Gastroesophageal sphincter (tissue), 4 donors: ENCODE results near the gene ABHD4. TPM values are rescaled to one million over a fixed set of nuclear protein-coding genes. Genes with fewer than 3 reads are reported as not detected.
A peak's percentile ranks its signal among the peaks of the same experiment; 100 is the strongest.

Source experiments
- ATAC-seq: fragments of 150-250 bp; one replicate; pipeline ENCODE4 v1.9.1; 2016; ENCODE audit warnings: mild to moderate bottlenecking, moderate library complexity
- H3K27ac ChIP-seq, 4 donors: fragments of 200-600 bp; sonication (generic) in 3 of 4; 1 replicate in 3 of 4; 2 replicates in 1 of 4; pipeline ENCODE4 v1.5.1; 2016 to 2019
- H3K27me3 ChIP-seq: fragments of 200-600 bp; sonication (generic); one replicate; pipeline ENCODE4 v1.5.1; 2019
- H3K36me3 ChIP-seq, 2 donors: fragments of 200-600 bp; sonication (generic); one replicate each; pipeline ENCODE4 v1.5.1; 2019; ENCODE audit warnings: control low read depth in 1 of 2
- H3K4me1 ChIP-seq, 3 donors: fragments of 200-600 bp; sonication (generic); 1 replicate in 2 of 3; 2 replicates in 1 of 3; pipeline ENCODE4 v1.5.1; 2016 to 2019; ENCODE audit warnings: control low read depth in 2 of 3
- H3K4me3 ChIP-seq, 2 donors: fragments of 200-600 bp; sonication (generic); one replicate each; pipeline ENCODE4 v1.5.1; 2019; ENCODE audit warnings: mild to moderate bottlenecking in 1 of 2, moderate library complexity in 1 of 2
- H3K9me3 ChIP-seq, 3 donors: fragments of 200-600 bp; sonication (generic); one replicate each; pipeline ENCODE4 v1.5.1; 2017 to 2019; ENCODE audit warnings: control low read depth in 2 of 3
- EP300 ChIP-seq: sonication (generic); formaldehyde crosslinking; IDR thresholded peaks from one replicate; pipeline ENCODE4 v1.6.1; 2017; ENCODE audit warnings: antibody characterized with exemption, mild to moderate bottlenecking
- POLR2A ChIP-seq, 2 donors: fragments of 450-650 bp; IDR thresholded peaks; one replicate each; pipeline ENCODE4 v1.6.1; 2017; ENCODE audit warnings: antibody characterized with exemption in 2 of 2, mild to moderate bottlenecking in 2 of 2, moderate library complexity in 1 of 2
- POLR2AphosphoS5 ChIP-seq: sonication (generic); formaldehyde crosslinking; IDR thresholded peaks from one replicate; pipeline ENCODE4 v1.6.1; 2017; ENCODE audit warnings: antibody characterized with exemption
- WGBS, 2 donors: methylation state at CpG; one replicate each; pipeline ENCODE4 v1.1.5; 2018; ENCODE audit warnings: low coverage in 1 of 2; 5-methylcytosine and 5-hydroxymethylcytosine counted together
- total RNA-seq, 4 donors: library from RNA; depleted of rRNA; stranded (reverse); fragments of >200 nt; gene quantifications; one replicate each; pipeline ENCODE4 v1.1.0, GENCODE V29; 2016
- TF ChIP-seq, protein P1 (sequence below), 4 experiments: fragments of 200-600 bp in 2 of 4; fragments of 450-650 bp in 2 of 4; sonication (generic) in 1 of 4; IDR thresholded peaks; one replicate each; pipeline ENCODE4 v1.5.1; 2017 to 2019; ENCODE audit warnings: antibody characterized with exemption in 4 of 4, mild to moderate bottlenecking in 2 of 4, moderate library complexity in 2 of 4

ABHD4 gene
- total RNA-seq, 4 donors from 2014 or later, result 23.8 to 42.0 (median 31.0) TPM

GRCh38 chr14:22650046-22650739, 52.1 kb downstream of the ABHD4 start:
- ATAC-seq, result no peak
- Histone ChIP-seq H3K27ac (no peak overlapping the region), H3K4me1 (no peaks in the 10 kb centered on the region), H3K4me3 (no peak overlapping the region), H3K27me3 (no peaks in the 10 kb centered on the region), H3K9me3 (no peaks in the 10 kb centered on the region), H3K36me3 (no peaks in the 10 kb centered on the region)
- 69 to 77% methylated on average over 6 to 7 of the region's 7 CpGs for whole genome bisulfite sequencing, 2 donors
- TF ChIP-seq, protein P1, sequence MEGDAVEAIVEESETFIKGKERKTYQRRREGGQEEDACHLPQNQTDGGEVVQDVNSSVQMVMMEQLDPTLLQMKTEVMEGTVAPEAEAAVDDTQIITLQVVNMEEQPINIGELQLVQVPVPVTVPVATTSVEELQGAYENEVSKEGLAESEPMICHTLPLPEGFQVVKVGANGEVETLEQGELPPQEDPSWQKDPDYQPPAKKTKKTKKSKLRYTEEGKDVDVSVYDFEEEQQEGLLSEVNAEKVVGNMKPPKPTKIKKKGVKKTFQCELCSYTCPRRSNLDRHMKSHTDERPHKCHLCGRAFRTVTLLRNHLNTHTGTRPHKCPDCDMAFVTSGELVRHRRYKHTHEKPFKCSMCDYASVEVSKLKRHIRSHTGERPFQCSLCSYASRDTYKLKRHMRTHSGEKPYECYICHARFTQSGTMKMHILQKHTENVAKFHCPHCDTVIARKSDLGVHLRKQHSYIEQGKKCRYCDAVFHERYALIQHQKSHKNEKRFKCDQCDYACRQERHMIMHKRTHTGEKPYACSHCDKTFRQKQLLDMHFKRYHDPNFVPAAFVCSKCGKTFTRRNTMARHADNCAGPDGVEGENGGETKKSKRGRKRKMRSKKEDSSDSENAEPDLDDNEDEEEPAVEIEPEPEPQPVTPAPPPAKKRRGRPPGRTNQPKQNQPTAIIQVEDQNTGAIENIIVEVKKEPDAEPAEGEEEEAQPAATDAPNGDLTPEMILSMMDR (IDR thresholded peaks at IDR 0.05), result no peak
- TF ChIP-seq EP300, result no peak
- no peak for TF ChIP-seq POLR2A (IDR thresholded peaks at IDR 0.05)
- TF ChIP-seq POLR2AphosphoS5, result no peak

GRCh38 chr14:22650960-22651521, 52.9 kb downstream of the ABHD4 start:
- Histone ChIP-seq H3K27ac (no peak overlapping the region), H3K9me3 (no peaks in the 10 kb centered on the region), H3K36me3 (no peaks in the 10 kb centered on the region), H3K27me3 (no peaks in the 10 kb centered on the region), H3K4me1 (no peaks in the 10 kb centered on the region), H3K4me3 (no peak overlapping the region)
- TF ChIP-seq POLR2AphosphoS5, result no peak
- ATAC-seq, result no peak
- WGBS, 2 donors, result 57 to 70% methylated on average over 2 of the region's 3 CpGs

GRCh38 chr14:22651586-22651985, 53.5 kb downstream of the ABHD4 start:
- Histone ChIP-seq H3K4me3 (no peak overlapping the region), H3K4me1 (no peaks in the 10 kb centered on the region), H3K9me3 (no peaks in the 10 kb centered on the region), H3K27me3 (no peaks in the 10 kb centered on the region), H3K27ac (no peak overlapping the region), H3K36me3 (no peaks in the 10 kb centered on the region)
- 82% methylated on average over 2 of the region's 2 CpGs; no CpG with 5 or more reads in 1 of the 2 donors for WGBS, 2 donors
- ATAC-seq, result no peak
- TF ChIP-seq, protein P1 (IDR thresholded peaks at IDR 0.05), result no peak
- TF ChIP-seq EP300 (no peak), POLR2A (IDR thresholded peaks at IDR 0.05) (no peak), POLR2AphosphoS5 (no peak)

DNA sequence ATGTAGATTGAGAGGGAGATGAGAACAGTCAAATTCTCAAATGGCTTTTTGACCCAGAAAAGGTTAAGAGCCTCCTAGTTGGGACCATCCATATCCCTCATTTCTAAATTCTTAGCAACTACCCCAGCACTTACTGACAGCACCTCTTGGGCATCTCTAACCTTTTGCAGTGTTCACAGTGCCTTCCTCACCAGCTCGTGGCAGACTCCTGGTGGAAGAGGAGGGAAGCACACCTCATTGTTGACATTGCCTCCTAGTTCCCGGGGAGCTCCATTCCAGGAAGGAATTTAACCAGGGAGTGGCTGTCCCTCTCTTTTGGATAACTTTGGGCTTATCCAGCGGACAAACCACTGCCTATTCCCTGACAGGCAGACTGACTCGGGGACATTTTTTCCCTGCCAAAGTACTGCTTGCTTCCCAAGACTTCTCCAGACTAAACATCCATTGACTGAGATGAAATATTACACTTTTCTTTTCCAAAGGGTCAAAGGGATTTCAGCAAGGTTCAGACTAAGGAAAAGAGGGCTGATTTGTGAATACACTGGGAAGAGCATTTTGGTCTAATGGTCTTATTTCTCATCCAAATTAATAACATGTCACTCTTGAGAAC, 55.0 kb downstream of the ABHD4 start:
- Histone ChIP-seq H3K27me3 (no peaks in the 10 kb centered on the region), H3K4me3 (no peak overlapping the region), H3K27ac (no peak overlapping the region), H3K4me1 (no peaks in the 10 kb centered on the region), H3K36me3 (no peaks in the 10 kb centered on the region), H3K9me3 (no peaks in the 10 kb centered on the region)
- TF ChIP-seq POLR2AphosphoS5 (no peak), POLR2A (IDR thresholded peaks at IDR 0.05) (no peak)
- TF ChIP-seq, protein P1 (IDR thresholded peaks at IDR 0.05), result peak; percentile 52 to 87 (median 78)
- peak; percentile 85 for ATAC-seq
- 6 to 17% methylated on average over 2 to 4 of the region's 4 CpGs for WGBS, 2 donors

- ATAC-seq, result no peak
- 80% methylated on average over 1 of the region's 2 CpGs; no CpG with 5 or more reads in 1 of the 2 donors for WGBS, 2 donors
- Histone ChIP-seq H3K4me3 (no peak overlapping the region), H3K36me3 (no peaks in the 10 kb centered on the region), H3K4me1 (no peaks in the 10 kb centered on the region), H3K27ac (no peak overlapping the region), H3K27me3 (no peaks in the 10 kb centered on the region), H3K9me3 (no peaks in the 10 kb centered on the region)
- TF ChIP-seq, protein P1 (IDR thresholded peaks at IDR 0.05), result no peak
- TF ChIP-seq EP300 (no peak), POLR2AphosphoS5 (no peak), POLR2A (IDR thresholded peaks at IDR 0.05) (no peak)
Observed at GRCh38 chr14:22656226-22656625, 58.1 kb downstream of the ABHD4 start.
